H9 (cell line): ENCODE data around the gene CD164. TPM values are rescaled to one million over a fixed set of nuclear protein-coding genes. Genes with fewer than 3 reads are reported as not detected.

ENCODE experiments used
- DNase-seq: peaks from one replicate; pipeline ENCODE4 v3.0.0-alpha.2; 2017
- H2AFZ ChIP-seq: one replicate; pipeline ENCODE4 v1.6.1; 2013; ENCODE audit warnings: mild to moderate bottlenecking, low read length, control low read depth, moderate library complexity
- H2AK5ac ChIP-seq: 2 replicates; pipeline ENCODE4 v1.6.1; 2013; ENCODE audit warnings: low read length, control low read depth, mixed read lengths; ENCODE audit not compliant: insufficient read length
- H2BK120ac ChIP-seq: one replicate; pipeline ENCODE4 v1.6.1; 2013; ENCODE audit warnings: low read depth, mild to moderate bottlenecking, low read length, control low read depth, inconsistent platforms; ENCODE audit not compliant: poor library complexity, severe bottlenecking
- H2BK12ac ChIP-seq: 2 replicates; pipeline ENCODE4 v1.6.1; 2013; ENCODE audit warnings: low read length, control low read depth, mixed read lengths, low read depth; ENCODE audit not compliant: insufficient read length
- H2BK15ac ChIP-seq: 2 replicates; pipeline ENCODE4 v1.6.1; 2013; ENCODE audit warnings: low read depth, low read length, control low read depth
- H2BK20ac ChIP-seq: one replicate; pipeline ENCODE4 v1.6.1; 2013; ENCODE audit warnings: low read depth, mild to moderate bottlenecking, low read length, control low read depth, inconsistent platforms; ENCODE audit not compliant: poor library complexity, severe bottlenecking
- H2BK5ac ChIP-seq: 2 replicates; pipeline ENCODE4 v1.6.1; 2013; ENCODE audit warnings: low read length, control low read depth, mixed read lengths; ENCODE audit not compliant: insufficient read length
- H3K14ac ChIP-seq: 2 replicates; pipeline ENCODE4 v1.6.1; 2013; ENCODE audit warnings: low read length, control low read depth; ENCODE audit not compliant: insufficient read depth
- H3K18ac ChIP-seq: 2 replicates; pipeline ENCODE4 v1.6.1; 2013; ENCODE audit warnings: low read depth, mild to moderate bottlenecking, mixed read lengths, low read length, control low read depth; ENCODE audit not compliant: insufficient read length
- H3K23ac ChIP-seq: 2 replicates; pipeline ENCODE4 v1.6.1; 2013; ENCODE audit warnings: low read length, control low read depth, mixed read lengths, low read depth; ENCODE audit not compliant: insufficient read length
- H3K23me2 ChIP-seq: 2 replicates; pipeline ENCODE4 v1.6.1; 2013; ENCODE audit warnings: low read depth, mild to moderate bottlenecking, mixed read lengths, low read length, control low read depth; ENCODE audit not compliant: insufficient read length, poor library complexity, severe bottlenecking
- H3K27ac ChIP-seq: 2 replicates; pipeline ENCODE4 v1.5.1; 2013; ENCODE audit warnings: low read length, control low read depth, mixed read lengths, low read depth; ENCODE audit not compliant: insufficient read length
- H3K27me3 ChIP-seq: 2 replicates; pipeline ENCODE4 v1.6.1; 2013; ENCODE audit warnings: low read length, control low read depth, inconsistent platforms; ENCODE audit not compliant: insufficient read depth
- H3K4ac ChIP-seq: 2 replicates; pipeline ENCODE4 v1.6.1; 2013; ENCODE audit warnings: low read depth, mild to moderate bottlenecking, control low read depth, inconsistent platforms, low read length, moderate library complexity
- H3K4me1 ChIP-seq: 2 replicates; pipeline ENCODE4 v1.6.1; 2013; ENCODE audit warnings: low read length, control low read depth, inconsistent platforms; ENCODE audit not compliant: insufficient read depth
- H3K4me2 ChIP-seq: 2 replicates; pipeline ENCODE4 v1.6.1; 2013; ENCODE audit warnings: low read length, control low read depth, mixed read lengths; ENCODE audit not compliant: insufficient read length, insufficient read depth
- H3K56ac ChIP-seq: 2 replicates; pipeline ENCODE4 v1.6.1; 2013; ENCODE audit warnings: low read depth, mild to moderate bottlenecking, mixed read lengths, low read length, control low read depth; ENCODE audit not compliant: insufficient read length
- H3K79me1 ChIP-seq: 2 replicates; pipeline ENCODE4 v1.6.1; 2013; ENCODE audit warnings: low read depth, mild to moderate bottlenecking, moderate library complexity, low read length, control low read depth, inconsistent platforms; ENCODE audit not compliant: insufficient read depth, poor library complexity, severe bottlenecking
- H3K79me2 ChIP-seq: 2 replicates; pipeline ENCODE4 v1.6.1; 2013; ENCODE audit warnings: low read length, control low read depth, inconsistent platforms; ENCODE audit not compliant: insufficient read depth
- H3K9ac ChIP-seq: 2 replicates; pipeline ENCODE4 v1.6.1; 2013; ENCODE audit warnings: low read length, control low read depth, mixed read lengths; ENCODE audit not compliant: insufficient read length; ENCODE audit errors: extremely low read depth
- H3K9me3 ChIP-seq: one replicate; pipeline ENCODE4 v1.6.1; 2013; ENCODE audit warnings: low read depth, low read length, inconsistent platforms; ENCODE audit not compliant: control insufficient read depth
- H3T11ph ChIP-seq: one replicate; pipeline ENCODE4 v1.6.1; 2013; ENCODE audit warnings: mild to moderate bottlenecking, low read length, control low read depth, inconsistent platforms
- H4K20me1 ChIP-seq: one replicate; pipeline ENCODE4 v1.6.1; 2013; ENCODE audit not compliant: control insufficient read depth, insufficient read length, insufficient read depth
- H4K5ac ChIP-seq: 2 replicates; pipeline ENCODE4 v1.6.1; 2013; ENCODE audit warnings: low read depth, mild to moderate bottlenecking, mixed read lengths, low read length, control low read depth; ENCODE audit not compliant: insufficient read length
- H4K8ac ChIP-seq: replicated peaks from 2 replicates; pipeline ENCODE4 v1.6.1; 2013; ENCODE audit warnings: low read length, control low read depth, mixed read lengths, low read depth; ENCODE audit not compliant: insufficient read length
- H4K91ac ChIP-seq: 2 replicates; pipeline ENCODE4 v1.6.1; 2013; ENCODE audit warnings: low read depth, mild to moderate bottlenecking, moderate library complexity, mixed read lengths, low read length, control low read depth; ENCODE audit not compliant: insufficient read length
- H3K27ac Mint-ChIP-seq, 3 experiments: 2 replicates in 2 of 3; 3 replicates in 1 of 3; pipeline ENCODE4 v1.8.0; 2020 to 2021; ENCODE audit warnings: mixed read lengths in 3 of 3, mild to moderate bottlenecking in 1 of 3, moderate library complexity in 1 of 3
- H3K27me3 Mint-ChIP-seq: 2 replicates; pipeline ENCODE4 v1.8.0; 2021; ENCODE audit warnings: low read depth, mild to moderate bottlenecking, moderate library complexity, mixed read lengths
- H3K36me3 Mint-ChIP-seq, 3 experiments: 2 replicates in 2 of 3; 3 replicates in 1 of 3; pipeline ENCODE4 v1.8.0; 2020 to 2021; ENCODE audit warnings: low read depth in 3 of 3, mixed read lengths in 3 of 3; ENCODE audit not compliant: insufficient read depth in 1 of 3
- H3K4me1 Mint-ChIP-seq, 2 experiments: 2 replicates each; pipeline ENCODE4 v1.8.0; 2020; ENCODE audit warnings: mixed read lengths in 2 of 2
- H3K4me3 Mint-ChIP-seq, 2 experiments: 2 replicates in 1 of 2; 3 replicates in 1 of 2; pipeline ENCODE4 v1.8.0; 2020 to 2021; ENCODE audit warnings: mild to moderate bottlenecking in 2 of 2, mixed read lengths in 2 of 2, moderate library complexity in 1 of 2
- H3K9me3 Mint-ChIP-seq, 2 experiments: 2 replicates in 1 of 2; 3 replicates in 1 of 2; pipeline ENCODE4 v1.8.0; 2020; ENCODE audit warnings: mild to moderate bottlenecking in 2 of 2, mixed read lengths in 2 of 2, moderate library complexity in 1 of 2
- CTCF ChIP-seq: fragments of 200-600 bp; sonication (generic); conservative IDR thresholded peaks from 3 replicates; pipeline ENCODE4 v1.8.0; 2021; ENCODE audit warnings: antibody characterized with exemption, mild to moderate bottlenecking
- WGBS: extraction: QIAGEN DNeasy Blood & Tissue Kit; methylation state at CpG from one replicate; pipeline ENCODE4 v1.1.7; 2013; ENCODE audit warnings: missing lambda C conversion rate, low lambda C conversion rate, mixed read lengths; ENCODE audit not compliant: insufficient read length; ENCODE audit errors: extremely low coverage; 5-methylcytosine and 5-hydroxymethylcytosine counted together
- total RNA-seq: library from RNA; stranded (reverse); gene quantifications from 2 replicates; pipeline ENCODE4 v1.2.1, GENCODE V29; 2021

CD164 gene
- total RNA-seq, 1 experiment from 2014 or later, result 130 TPM

- no peaks in the 10 kb centered on the region for H3K36me3 Mint-ChIP-seq
- peaks cover 3% of the 10 kb centered on the region for H3K27me3 Mint-ChIP-seq
- H3K27ac ChIP-seq, result no peak overlapping the region
- TF ChIP-seq CTCF, result no peak
- H3K79me2 ChIP-seq, result no peaks in the 10 kb centered on the region
- H2BK15ac ChIP-seq, result no peak overlapping the region
- no peak overlapping the region for H2BK20ac ChIP-seq
- H4K91ac ChIP-seq, result no peak overlapping the region
- no peaks in the 10 kb centered on the region for H4K20me1 ChIP-seq
- H3K4ac ChIP-seq, result no peak overlapping the region
- no CpG with 5 or more reads among the region's 2 CpGs for WGBS
- no peaks in the 10 kb centered on the region for H3K9me3 ChIP-seq
- H3K4me1 Mint-ChIP-seq, result no peaks in the 10 kb centered on the region
- H2AFZ ChIP-seq, result no peak overlapping the region
- H3K4me3 Mint-ChIP-seq, result no peak overlapping the region
- peaks cover 0 to 5% of the 10 kb centered on the region in 2 experiments; a peak in 1 of 5 replicates for H3K9me3 Mint-ChIP-seq
- no peak overlapping the region for H3K27ac Mint-ChIP-seq
- no peak overlapping the region for H2BK12ac ChIP-seq
- H3K4me1 ChIP-seq, result no peaks in the 10 kb centered on the region
- no peak overlapping the region for H2BK5ac ChIP-seq
- H3K23ac ChIP-seq, result no peak overlapping the region
- no peak overlapping the region for H3K18ac ChIP-seq
- no peak overlapping the region for H3T11ph ChIP-seq
- H2BK120ac ChIP-seq, result no peak overlapping the region
- H3K9ac ChIP-seq, result no peak overlapping the region
- H4K8ac ChIP-seq, result no peak overlapping the region
- H3K4me2 ChIP-seq, result no peak overlapping the region
- H3K56ac ChIP-seq, result no peak overlapping the region
- no peak overlapping the region for H2AK5ac ChIP-seq
- no peak overlapping the region for H4K5ac ChIP-seq
- H3K23me2 ChIP-seq, result no peaks in the 10 kb centered on the region
- H3K27me3 ChIP-seq, result no peaks in the 10 kb centered on the region
- H3K79me1 ChIP-seq, result no peaks in the 10 kb centered on the region
- DNase-seq, result no peak
- no peak overlapping the region for H3K14ac ChIP-seq
These were observed 28.8 kb upstream of the CD164 start for GRCh38 chr6:109411034-109411433.
